Inferior parietal cortex (tissue), 1 donor: ENCODE results near the gene IKZF4.
"Not testable (repeated sequence)": the region's sequence is repeated elsewhere in the genome, so short reads cannot be mapped to it uniquely, and the experiment has no call there.

Source experiments
- DNase-seq: peaks from one replicate; pipeline ENCODE4 v3.0.0-alpha.2; 2016; ENCODE audit errors: extremely low spot score

Gene IKZF4

GRCh38 chr12:56040151-56040550, 19.3 kb downstream of the IKZF4 start:
- DNase-seq: no peak

GRCh38 chr12:56040963-56041551, 20.2 kb downstream of the IKZF4 start:
- DNase-seq: no peak

- peak; percentile 98 for DNase-seq
Observed at GRCh38 chr12:56041552-56042429, 20.9 kb downstream of the IKZF4 start, which contains the start of gene RPS26. Gene RPS26, plus strand, starts transcription at chr12:56041918. Its CDS starts 249 bp downstream, at chr12:56042167.

- DNase-seq: not testable (repeated sequence)
Observed at GRCh38 chr12:56042430-56042813, 21.6 kb downstream of the IKZF4 start.

- no peak for DNase-seq
Observed at GRCh38 chr12:56042843-56043242, 22.0 kb downstream of the IKZF4 start.

- DNase-seq: no peak
Observed at GRCh38 chr12:56046027-56046780, 25.4 kb downstream of the IKZF4 start.

- DNase-seq: no peak
Observed at GRCh38 chr12:56053407-56053893, 32.6 kb downstream of the IKZF4 start.

GRCh38 chr12:56059964-56060363, 39.1 kb downstream of the IKZF4 start:
- DNase-seq: not testable (repeated sequence)

GRCh38 chr12:56061982-56062381, 41.1 kb downstream of the IKZF4 start:
- no peak for DNase-seq

- no peak for DNase-seq
Observed at GRCh38 chr12:56062996-56063395, 42.2 kb downstream of the IKZF4 start.

- no peak for DNase-seq
Observed at GRCh38 chr12:56071648-56072047, 50.8 kb downstream of the IKZF4 start.

GRCh38 chr12:56074396-56074795, 53.6 kb downstream of the IKZF4 start:
- DNase-seq: no peak

GRCh38 chr12:56077966-56078365, 57.1 kb downstream of the IKZF4 start:
- DNase-seq: not testable (repeated sequence)

- no peak for DNase-seq
Observed at GRCh38 chr12:56078427-56078826, 57.6 kb downstream of the IKZF4 start.

- DNase-seq: peak; percentile 66
Observed at GRCh38 chr12:56078931-56079722, 58.3 kb downstream of the IKZF4 start.

GRCh38 chr12:56079723-56080555, 59.1 kb downstream of the IKZF4 start, which contains the start of gene ERBB3:
Gene ERBB3, plus strand, starts transcription at chr12:56080165. Its CDS starts 136 bp downstream, at chr12:56080301.
- DNase-seq: peak; percentile 53

- DNase-seq: no peak
Observed at GRCh38 chr12:56080556-56081138, 59.8 kb downstream of the IKZF4 start.

GRCh38 chr12:56081393-56082347, 60.8 kb downstream of the IKZF4 start:
- DNase-seq: peak; percentile 36

- DNase-seq: no peak
Observed at GRCh38 chr12:56082382-56082781, 61.5 kb downstream of the IKZF4 start.
